ENCODE results near the gene RBP7.

DNA sequence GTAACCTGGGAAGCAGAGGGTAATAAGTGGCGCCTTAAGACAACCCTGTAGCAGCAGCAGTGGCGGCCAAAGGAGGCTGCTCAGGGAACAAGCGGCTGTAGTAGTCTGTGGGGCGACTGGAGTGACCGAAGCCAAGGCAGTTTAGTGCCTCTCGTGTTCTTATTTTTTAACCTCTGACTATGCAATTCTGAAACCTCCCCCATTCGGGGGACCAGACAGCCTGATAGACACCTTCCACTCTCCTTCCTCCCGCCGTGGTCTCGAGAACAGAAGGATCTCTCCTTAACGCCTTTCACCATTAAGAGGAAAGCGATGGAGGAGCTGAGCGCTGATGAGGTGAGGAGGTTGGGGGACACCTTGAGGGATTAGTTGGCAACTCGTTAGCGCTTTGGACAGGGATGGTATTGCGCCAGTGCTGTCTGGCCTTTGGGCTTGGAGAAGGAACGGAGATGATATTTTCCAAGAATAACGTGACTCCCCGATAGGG is 36.4 kb downstream of the RBP7 start:
- TF ChIP-seq, protein P1, sequence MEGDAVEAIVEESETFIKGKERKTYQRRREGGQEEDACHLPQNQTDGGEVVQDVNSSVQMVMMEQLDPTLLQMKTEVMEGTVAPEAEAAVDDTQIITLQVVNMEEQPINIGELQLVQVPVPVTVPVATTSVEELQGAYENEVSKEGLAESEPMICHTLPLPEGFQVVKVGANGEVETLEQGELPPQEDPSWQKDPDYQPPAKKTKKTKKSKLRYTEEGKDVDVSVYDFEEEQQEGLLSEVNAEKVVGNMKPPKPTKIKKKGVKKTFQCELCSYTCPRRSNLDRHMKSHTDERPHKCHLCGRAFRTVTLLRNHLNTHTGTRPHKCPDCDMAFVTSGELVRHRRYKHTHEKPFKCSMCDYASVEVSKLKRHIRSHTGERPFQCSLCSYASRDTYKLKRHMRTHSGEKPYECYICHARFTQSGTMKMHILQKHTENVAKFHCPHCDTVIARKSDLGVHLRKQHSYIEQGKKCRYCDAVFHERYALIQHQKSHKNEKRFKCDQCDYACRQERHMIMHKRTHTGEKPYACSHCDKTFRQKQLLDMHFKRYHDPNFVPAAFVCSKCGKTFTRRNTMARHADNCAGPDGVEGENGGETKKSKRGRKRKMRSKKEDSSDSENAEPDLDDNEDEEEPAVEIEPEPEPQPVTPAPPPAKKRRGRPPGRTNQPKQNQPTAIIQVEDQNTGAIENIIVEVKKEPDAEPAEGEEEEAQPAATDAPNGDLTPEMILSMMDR (IDR thresholded peaks at IDR 0.05) = no peak
- TF ChIP-seq POLR2A (IDR thresholded peaks at IDR 0.05) = no peak

All from lower leg skin (tissue), 3 donors.